Measurements from ENCODE around the gene GP1BA.

The GP1BA gene

DNA sequence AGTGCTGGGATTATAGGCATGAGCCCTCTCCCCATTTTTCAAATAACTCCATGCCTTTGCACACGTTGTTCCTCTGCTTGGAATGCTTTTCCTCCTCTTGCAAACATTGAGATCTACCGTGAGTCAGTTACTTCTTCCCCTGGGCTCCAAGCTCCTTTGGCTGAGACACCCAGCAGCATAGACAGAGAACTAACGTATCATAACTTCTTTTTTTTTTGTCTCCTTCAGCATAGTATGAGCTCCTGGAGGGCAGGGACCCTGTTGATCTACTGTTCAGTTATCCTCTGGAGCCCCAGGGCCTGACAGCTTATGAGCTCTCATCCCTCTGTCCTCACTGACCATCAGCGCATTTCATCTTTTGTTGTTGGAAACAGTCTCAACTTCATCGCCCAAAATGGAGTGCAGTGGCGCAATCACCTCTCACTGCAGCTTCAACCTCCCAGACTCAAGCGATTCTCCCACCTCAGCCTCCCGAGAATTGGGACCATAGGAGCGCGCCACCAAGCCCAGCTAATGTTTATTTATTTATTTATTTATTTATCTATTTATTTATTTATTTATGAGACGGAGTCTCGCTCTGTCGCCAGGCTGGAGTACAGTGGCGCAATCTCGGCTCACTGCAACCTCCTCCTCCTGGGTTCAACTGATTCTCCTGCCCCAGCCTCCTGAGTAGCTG is 33.4 kb downstream of the GP1BA start:
- TF ChIP-seq, protein P1, sequence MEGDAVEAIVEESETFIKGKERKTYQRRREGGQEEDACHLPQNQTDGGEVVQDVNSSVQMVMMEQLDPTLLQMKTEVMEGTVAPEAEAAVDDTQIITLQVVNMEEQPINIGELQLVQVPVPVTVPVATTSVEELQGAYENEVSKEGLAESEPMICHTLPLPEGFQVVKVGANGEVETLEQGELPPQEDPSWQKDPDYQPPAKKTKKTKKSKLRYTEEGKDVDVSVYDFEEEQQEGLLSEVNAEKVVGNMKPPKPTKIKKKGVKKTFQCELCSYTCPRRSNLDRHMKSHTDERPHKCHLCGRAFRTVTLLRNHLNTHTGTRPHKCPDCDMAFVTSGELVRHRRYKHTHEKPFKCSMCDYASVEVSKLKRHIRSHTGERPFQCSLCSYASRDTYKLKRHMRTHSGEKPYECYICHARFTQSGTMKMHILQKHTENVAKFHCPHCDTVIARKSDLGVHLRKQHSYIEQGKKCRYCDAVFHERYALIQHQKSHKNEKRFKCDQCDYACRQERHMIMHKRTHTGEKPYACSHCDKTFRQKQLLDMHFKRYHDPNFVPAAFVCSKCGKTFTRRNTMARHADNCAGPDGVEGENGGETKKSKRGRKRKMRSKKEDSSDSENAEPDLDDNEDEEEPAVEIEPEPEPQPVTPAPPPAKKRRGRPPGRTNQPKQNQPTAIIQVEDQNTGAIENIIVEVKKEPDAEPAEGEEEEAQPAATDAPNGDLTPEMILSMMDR (IDR thresholded peaks at IDR 0.05; ENCODE audit: low read length, missing control alignments): no peak
- no peak for DNase-seq (ENCODE audit: low read depth)
- H3K4me3 ChIP-seq (replicated peaks; ENCODE audit: low read depth, low read length): no peak overlapping the region

DNA sequence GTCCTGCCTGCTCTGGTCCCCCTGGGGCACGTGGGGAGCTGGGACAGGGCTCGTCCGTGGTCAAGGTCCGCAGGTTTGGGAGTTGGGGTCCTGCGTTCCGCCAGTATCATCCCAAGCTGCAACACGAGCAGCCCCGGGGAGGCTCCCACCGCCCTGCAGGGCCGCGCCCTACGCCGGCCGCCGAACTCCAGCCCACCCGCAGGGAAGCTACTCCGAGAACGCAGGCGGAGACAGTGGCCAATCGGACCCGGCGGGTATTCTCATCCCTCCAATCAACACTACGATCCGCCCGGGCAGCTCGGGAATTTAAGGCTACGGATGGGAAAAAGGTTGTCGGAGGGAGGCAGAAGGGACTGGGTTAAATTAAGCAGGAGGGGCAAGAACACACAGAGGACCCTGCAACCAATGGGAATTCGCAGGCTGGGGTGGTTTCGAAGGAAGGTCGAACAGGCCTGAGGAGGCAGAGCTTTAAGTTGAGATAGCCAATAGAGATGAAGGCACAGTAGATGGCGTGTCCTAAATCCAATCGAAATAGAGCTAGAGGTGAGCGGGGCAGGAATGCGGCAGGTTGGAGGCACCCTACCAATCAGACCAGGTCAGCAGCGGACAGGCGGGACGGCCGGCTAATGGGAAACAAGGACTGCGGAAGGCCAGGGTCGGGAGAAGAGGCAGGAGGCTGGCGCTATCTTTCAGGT is 34.9 kb downstream of the GP1BA start:
- DNase-seq (ENCODE audit: low read depth): peak; percentile 100
- H3K4me3 ChIP-seq (replicated peaks; ENCODE audit: low read depth, low read length): peak overlapping the region; percentile 94
- TF ChIP-seq, protein P1 (IDR thresholded peaks at IDR 0.05; ENCODE audit: low read length, missing control alignments): no peak

DNA sequence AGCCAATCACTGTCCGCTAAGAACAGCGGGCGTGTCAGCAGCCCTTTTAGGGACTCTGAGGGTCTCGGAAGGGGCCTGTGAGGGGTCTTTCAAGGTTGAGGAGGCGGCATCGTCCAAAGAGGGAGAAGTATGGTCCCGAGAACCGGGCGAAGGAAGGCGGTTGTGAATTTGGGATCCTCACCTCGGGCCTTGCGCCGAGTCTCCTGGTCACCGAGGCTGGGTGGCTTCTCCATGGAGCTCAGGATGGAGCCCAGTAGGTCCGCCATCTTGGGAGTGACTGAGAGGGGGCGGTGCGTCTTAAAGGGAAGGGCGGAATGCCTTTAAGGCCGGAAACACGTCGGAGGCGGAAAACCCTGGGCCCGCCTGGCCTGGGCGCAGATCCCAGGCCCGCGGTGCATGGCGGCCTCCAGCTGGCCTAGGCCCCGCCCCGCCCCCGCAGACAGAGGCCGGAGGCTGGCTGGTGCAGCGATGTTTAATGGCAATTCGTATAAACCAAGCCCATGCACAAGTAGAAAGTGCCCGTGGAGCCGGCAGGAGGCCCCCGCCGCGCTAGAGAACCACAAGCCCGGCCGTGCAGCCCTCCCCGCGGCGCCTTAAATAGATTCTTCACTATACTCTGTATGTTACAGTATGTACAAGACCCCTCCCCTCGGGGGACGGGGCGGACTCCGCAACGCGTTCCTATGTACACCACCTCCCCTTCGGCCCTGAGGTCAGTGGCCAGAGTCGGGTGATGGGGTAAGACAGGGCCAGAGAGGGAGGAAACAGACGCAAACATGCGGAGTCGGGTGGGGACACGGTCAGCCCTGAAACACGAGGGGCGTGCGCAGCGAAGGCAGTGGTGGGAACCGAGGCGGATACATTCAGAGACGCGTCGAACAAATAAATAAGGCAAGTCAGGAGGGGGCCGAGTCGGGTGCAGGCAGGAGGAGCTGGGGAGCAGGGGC is 35.7 kb downstream of the GP1BA start, which contains the start of gene SPAG7:
TSS of gene SPAG7 (minus strand) at position 279 of the 947 bp plus-strand sequence. CDS start at position 266, 13 bp downstream.
- DNase-seq (ENCODE audit: low read depth): peak; percentile 99
- H3K4me3 ChIP-seq (replicated peaks; ENCODE audit: low read depth, low read length): peak within 1 kb of the TSS; percentile 94

DNA sequence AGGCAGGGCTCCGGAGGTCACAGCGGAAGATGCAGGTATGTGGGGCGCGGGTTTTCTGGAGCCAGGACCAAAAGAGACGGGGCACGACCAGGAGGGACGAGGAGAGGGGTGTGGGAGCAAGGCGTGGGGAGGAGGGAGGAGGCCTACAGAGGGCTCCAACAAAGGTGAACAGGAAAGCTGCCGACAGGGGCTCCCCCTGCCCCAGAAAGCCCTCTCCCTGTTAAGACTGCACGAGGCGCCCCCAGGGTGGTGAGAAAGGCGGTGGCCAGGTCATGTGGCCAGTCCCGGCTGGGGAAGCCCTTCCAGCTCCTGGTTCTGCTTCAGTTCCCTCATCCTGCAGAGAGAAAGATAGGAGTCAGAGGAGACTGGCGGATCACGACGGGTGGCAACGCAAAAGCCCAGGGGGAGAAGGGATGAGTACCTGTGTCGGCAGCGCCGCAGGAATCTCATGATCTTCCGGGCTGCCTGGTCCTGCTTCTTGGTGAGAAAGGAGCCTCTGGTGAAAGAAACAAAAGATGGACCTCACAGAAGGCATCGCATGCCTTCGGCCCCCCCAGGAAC is 36.5 kb downstream of the GP1BA start:
- DNase-seq (ENCODE audit: low read depth): no peak
- TF ChIP-seq, protein P1 (IDR thresholded peaks at IDR 0.05; ENCODE audit: low read length, missing control alignments): no peak
- H3K4me3 ChIP-seq (replicated peaks; ENCODE audit: low read depth, low read length): peak overlapping the region; percentile 94

More for the DNA sequence above, 35.7 kb downstream of the GP1BA start, which contains the start of gene SPAG7:
- TF ChIP-seq, protein P1 (IDR thresholded peaks at IDR 0.05; ENCODE audit: low read length, missing control alignments): no peak

DNA sequence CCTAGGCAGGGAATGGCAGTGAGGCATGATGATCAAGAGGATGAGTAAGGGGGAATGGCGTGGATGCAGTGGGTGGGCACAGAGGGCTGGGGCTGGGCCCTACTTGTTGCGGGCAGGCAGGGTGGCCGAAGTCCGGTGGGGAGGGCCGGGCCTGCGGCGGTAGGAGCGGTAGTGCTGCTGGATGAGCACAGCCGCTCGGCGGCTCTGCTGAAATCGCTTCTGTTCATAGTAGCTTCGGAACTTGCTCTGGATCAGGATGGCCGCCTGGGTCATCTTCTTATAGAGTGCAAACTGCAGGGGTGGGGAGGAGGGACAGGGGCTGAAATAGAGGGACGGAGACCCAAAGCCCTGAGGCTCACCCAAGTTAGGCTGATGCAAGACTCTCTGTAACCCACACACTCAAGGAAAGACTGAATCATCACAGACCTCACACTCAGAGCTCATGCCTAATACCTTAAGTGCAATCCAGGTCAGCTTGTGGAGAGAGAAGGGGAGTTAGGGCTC is 37.0 kb downstream of the GP1BA start:
- TF ChIP-seq, protein P1 (IDR thresholded peaks at IDR 0.05; ENCODE audit: low read length, missing control alignments): no peak
- peak; percentile 91 for DNase-seq (ENCODE audit: low read depth)
- peak overlapping the region; percentile 94 for H3K4me3 ChIP-seq (replicated peaks; ENCODE audit: low read depth, low read length)

DNA sequence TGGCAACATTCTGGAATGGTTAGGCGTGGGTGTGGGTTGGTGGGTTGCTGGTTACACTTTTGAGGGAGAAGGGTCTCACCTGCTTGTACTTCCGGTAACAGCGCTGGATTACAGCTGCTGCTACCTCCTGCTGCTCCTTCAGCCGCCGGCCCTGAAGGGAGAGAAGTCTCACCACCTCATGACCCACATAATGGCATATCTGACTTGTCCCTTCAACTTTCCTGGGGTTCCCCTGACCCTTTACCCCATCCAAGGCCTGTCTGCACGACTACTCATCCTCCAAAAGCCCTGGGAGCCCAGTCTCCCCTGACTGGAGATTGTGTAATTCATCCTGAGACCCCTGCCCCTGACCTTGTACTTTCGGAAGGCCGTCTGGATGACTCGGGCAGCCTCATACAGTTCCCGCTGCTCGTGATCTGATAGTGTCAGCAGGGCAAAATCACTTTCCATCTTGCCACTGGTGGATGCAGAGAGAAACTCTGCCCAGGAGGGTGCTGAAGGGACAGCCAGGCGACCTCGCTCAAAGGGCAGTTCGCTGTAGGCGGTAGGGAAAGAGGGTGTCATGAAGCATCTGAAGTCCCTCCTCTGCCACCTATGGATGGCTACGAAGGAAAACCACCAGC is 37.6 kb downstream of the GP1BA start:
- peak overlapping the region; percentile 94 for H3K4me3 ChIP-seq (replicated peaks; ENCODE audit: low read depth, low read length)
- no peak for DNase-seq (ENCODE audit: low read depth)
- TF ChIP-seq, protein P1 (IDR thresholded peaks at IDR 0.05; ENCODE audit: low read length, missing control alignments): no peak
